ENCODE results near the gene SEMG1.

- TF ChIP-seq, protein P1, sequence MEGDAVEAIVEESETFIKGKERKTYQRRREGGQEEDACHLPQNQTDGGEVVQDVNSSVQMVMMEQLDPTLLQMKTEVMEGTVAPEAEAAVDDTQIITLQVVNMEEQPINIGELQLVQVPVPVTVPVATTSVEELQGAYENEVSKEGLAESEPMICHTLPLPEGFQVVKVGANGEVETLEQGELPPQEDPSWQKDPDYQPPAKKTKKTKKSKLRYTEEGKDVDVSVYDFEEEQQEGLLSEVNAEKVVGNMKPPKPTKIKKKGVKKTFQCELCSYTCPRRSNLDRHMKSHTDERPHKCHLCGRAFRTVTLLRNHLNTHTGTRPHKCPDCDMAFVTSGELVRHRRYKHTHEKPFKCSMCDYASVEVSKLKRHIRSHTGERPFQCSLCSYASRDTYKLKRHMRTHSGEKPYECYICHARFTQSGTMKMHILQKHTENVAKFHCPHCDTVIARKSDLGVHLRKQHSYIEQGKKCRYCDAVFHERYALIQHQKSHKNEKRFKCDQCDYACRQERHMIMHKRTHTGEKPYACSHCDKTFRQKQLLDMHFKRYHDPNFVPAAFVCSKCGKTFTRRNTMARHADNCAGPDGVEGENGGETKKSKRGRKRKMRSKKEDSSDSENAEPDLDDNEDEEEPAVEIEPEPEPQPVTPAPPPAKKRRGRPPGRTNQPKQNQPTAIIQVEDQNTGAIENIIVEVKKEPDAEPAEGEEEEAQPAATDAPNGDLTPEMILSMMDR (IDR thresholded peaks at IDR 0.05; ENCODE audit: low read depth, low read length): no peak
- TF ChIP-seq POLR2A (IDR thresholded peaks at IDR 0.05; ENCODE audit: extremely low read depth, insufficient read length) (no peak), MAX (IDR thresholded peaks at IDR 0.05; ENCODE audit: low read depth, low read length) (no peak), MYC (IDR thresholded peaks at IDR 0.05; ENCODE audit: low read depth, low read length) (no peak)
These were observed 23.8 kb downstream of the SEMG1 start for GRCh38 chr20:45230631-45231030.

All from NB4 (cell line).